NCI-H1436 (cell line): ENCODE data around the gene RRAGC.

Experiments used
- DNase-seq: peaks from one replicate; lab custom pipeline; 2025; lab: John Stamatoyannopoulos, UW

Gene RRAGC, protein sequence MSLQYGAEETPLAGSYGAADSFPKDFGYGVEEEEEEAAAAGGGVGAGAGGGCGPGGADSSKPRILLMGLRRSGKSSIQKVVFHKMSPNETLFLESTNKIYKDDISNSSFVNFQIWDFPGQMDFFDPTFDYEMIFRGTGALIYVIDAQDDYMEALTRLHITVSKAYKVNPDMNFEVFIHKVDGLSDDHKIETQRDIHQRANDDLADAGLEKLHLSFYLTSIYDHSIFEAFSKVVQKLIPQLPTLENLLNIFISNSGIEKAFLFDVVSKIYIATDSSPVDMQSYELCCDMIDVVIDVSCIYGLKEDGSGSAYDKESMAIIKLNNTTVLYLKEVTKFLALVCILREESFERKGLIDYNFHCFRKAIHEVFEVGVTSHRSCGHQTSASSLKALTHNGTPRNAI

DNA sequence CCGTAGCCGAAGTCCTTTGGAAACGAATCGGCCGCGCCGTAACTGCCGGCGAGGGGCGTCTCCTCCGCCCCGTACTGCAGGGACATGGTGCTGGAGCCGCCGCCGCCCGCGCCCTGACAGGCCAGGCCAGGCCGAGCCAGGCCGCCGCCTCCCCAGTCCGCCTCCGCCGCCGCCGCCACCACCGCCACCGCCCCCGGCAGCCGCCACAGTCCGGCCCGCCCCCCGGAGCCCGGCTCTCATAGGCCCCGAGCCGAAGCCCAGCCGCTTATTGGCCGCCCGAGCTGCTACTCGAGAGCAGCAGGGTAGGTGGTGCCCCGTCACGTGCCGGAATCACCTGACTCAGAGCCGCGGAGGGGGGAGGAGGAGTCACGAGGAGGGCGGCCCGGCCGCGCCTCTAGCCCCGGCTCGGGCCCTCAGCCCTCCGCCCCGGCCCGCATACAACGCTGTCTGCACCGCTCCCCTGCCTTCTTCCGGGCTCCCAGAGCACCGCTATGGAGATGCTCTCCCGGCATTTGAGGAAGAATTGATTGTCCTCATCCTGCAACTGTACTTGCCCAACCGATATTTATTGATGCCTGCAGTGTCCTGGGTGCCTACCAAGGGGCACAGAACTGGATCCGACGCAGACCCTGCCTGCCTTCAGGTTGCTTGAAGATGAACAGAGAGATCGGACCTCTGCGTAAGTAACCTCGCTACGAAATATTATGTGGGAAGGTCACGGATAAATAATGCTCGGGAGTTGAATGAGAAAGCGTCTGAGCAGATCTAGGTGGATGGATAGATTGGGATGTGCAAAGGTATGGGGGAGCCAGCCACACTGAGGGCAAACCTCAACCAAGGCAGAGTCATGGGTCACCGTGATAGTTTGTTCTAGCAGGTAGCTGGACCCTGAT lies at the start of gene RRAGC:
Gene RRAGC, minus strand, starts transcription at position 212 of the 893 bp plus-strand sequence. Its CDS starts 126 bp downstream, at position 86.
- peak; percentile 95 for DNase-seq

DNA sequence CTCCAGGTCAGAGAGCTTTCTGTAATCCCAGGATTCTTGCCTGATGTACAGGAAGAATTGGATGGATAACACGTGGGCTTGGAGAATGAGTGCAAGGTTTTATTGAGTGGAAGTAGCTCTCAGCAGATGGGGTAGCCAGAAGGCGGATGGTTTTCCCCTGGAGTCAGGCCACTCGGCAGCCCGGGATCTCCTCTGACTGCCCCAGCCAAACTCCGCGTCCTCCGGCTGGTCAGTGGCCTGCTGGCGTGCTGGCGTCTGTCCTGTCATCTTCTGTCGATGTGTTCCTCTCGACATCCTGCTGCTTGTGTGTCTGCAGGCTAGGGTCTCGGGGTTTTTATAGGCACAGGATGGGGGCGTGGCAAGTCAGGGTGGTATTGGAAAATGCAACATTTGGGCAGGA lies 49.2 kb upstream of the RRAGC start:
- DNase-seq: no peak

GRCh38 chr1:38905985-38906384 lies 46.4 kb upstream of the RRAGC start:
- no peak for DNase-seq

- no peak for DNase-seq
Observed at GRCh38 chr1:38899560-38899959, 40.0 kb upstream of the RRAGC start.

- no peak for DNase-seq
Observed at GRCh38 chr1:38898653-38899230, 39.2 kb upstream of the RRAGC start.

- DNase-seq: no peak
Observed at GRCh38 chr1:38896169-38896568, 36.6 kb upstream of the RRAGC start.

DNA sequence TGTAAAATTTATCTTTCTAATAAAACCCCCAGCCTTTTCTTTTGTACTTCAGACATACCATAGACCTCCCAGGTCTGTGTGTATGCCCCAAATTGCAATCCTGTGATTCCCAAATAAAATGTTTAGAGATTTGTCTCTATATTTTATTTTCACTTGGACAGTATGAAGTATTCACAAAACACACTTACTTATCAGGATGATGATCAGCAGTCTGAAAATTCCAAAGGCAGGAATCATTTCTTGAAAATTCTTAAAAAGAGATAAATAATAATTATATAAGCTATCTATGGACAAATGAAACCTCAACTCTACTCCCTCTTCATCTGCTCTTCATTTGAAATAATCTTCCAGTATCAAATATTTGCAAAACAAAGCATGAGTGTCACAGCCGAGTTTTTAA lies 33.4 kb upstream of the RRAGC start:
- DNase-seq: no peak

GRCh38 chr1:38891753-38892152 lies 32.2 kb upstream of the RRAGC start:
- DNase-seq: no peak

DNA sequence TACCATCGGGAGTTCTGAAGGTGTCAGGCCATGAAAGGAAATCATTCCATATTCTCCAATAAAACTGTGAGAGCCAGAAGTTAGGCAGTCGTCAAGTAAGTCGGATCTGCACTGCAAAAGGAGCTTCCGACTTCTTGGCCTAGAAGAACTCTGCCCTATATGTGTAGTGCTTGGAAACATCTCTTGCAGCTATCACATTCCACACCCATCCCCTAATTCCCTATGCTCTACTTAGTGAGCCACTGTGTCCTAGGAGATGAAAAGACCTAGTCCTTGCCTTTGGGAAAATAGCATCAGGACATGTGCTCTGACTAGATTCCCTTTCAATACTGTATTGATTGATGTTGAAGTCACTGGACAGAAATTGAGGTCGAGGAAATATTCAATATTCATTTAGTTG lies 30.0 kb upstream of the RRAGC start:
- DNase-seq: no peak

DNA sequence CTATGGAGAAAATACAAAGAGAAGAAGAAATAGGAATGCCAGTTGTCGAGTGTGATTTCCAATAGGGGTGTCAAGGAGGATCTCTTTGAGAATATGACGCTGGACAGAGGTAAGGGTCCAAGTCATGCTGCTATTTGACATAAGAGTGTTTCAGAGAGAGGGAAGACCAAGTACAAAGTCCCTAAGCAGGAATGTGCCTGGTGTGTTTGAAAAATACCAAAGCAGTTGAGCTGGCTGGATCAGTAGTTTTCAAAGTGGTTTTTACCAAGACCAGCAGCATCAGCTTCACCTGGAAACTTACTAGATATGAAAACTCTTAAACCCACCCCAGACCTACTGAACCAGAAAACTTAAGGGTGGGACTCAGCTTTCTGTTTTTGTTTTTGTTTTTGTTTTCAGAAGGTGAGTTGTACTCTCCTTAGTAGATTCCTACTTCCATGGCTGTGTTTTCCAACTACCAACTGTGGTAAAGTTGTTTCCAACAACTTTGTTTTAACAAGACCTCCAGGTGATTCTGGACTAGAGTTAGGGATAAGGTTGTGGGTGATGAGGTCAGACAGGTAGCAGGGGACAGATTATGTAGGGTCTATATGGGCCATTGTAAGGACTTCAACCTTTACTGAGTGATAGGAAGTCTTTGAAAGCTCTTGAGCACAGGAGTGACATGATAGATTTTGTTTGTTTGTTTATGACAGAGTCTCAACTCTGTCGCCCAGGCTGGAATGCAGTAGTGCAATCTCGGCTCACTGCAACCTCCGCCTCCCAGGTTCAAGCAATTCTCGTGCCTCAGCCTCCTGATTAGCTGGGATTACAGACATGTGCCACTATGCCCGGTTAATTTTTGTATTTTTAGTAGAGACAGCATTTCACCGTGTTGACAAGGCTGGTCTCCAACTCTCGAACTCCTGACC lies 29.1 kb upstream of the RRAGC start:
- DNase-seq: no peak

- no peak for DNase-seq
Observed at GRCh38 chr1:38885092-38885491, 25.5 kb upstream of the RRAGC start.

GRCh38 chr1:38881487-38881886 lies 21.9 kb upstream of the RRAGC start, which contains the start of gene GJA9:
GJA9 (minus strand) TSS chr1:38881587; CDS start chr1:38876098, 5,489 bp downstream.
- no peak for DNase-seq

DNA sequence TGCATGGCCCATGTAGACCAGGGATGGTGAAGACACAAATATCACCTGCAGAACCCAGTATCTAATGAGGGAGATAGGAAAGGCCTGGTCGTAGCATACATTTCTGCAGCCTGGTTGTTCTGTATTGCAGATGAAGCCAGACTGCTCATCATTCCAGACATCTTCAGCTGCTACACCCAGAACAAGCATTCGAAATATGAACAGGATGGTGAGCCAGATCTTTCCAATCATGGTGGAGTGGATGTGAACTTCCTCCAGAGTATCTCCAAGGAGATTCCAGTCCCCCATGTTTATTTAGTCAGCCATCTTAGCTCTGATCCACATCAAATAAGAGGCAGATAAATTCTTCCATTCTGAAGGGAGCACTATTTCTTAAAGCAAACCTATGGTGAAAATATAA lies 16.2 kb upstream of the RRAGC start:
- no peak for DNase-seq

- peak; percentile 92 for DNase-seq
Observed at GRCh38 chr1:38873027-38873969, 13.7 kb upstream of the RRAGC start, which contains the start of gene MYCBP. MYCBP (minus strand) TSS chr1:38873348; CDS start chr1:38873305, 43 bp downstream.

- DNase-seq: no peak
Observed at GRCh38 chr1:38872401-38873026, 12.9 kb upstream of the RRAGC start.

- no peak for DNase-seq
Observed at GRCh38 chr1:38870996-38871395, 11.4 kb upstream of the RRAGC start.

DNA sequence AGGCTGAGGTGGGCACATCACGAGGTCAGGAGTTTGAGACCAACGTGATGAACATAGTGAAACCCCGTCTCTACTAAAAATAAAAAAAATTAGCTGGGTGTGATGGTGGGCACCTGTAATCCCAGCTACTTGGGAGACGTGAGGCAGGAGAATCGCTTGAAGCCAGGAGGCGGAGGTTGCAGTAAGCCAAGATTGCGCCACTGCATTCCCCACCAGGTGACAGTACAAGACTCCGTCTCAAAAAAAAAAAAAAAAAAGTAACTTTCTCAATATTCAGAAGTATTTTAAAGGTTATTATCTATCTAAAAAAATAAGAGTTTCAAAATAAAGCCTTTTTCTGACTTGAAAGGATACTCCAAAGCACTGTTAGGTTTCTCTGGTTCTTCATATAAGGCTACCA lies 7.6 kb upstream of the RRAGC start:
- DNase-seq: no peak

GRCh38 chr1:38865112-38865715 lies 5.6 kb upstream of the RRAGC start:
- DNase-seq: no peak

- no peak for DNase-seq
Observed at GRCh38 chr1:38860454-38860795, 853 bp upstream of the RRAGC start.
